Testis (tissue), 3 donors: ENCODE data around the gene SEMA6D. TPM values are rescaled to one million over a fixed set of nuclear protein-coding genes. Genes with fewer than 3 reads are reported as not detected.

ENCODE experiments used
- DNase-seq: peaks from one replicate; pipeline ENCODE4 v3.0.0-alpha.2; 2019
- H3K27ac ChIP-seq, 2 donors: fragments of 200-600 bp; sonication (generic); one replicate each; pipeline ENCODE4 v1.5.1; 2019
- H3K27me3 ChIP-seq: fragments of 200-600 bp; sonication (generic); one replicate; pipeline ENCODE4 v1.5.1; 2019
- H3K36me3 ChIP-seq: fragments of 200-600 bp; sonication (generic); one replicate; pipeline ENCODE4 v1.5.1; 2017; ENCODE audit warnings: low read depth; ENCODE audit errors: missing control alignments
- H3K4me1 ChIP-seq: fragments of 200-600 bp; sonication (generic); one replicate; pipeline ENCODE4 v1.5.1; 2019
- H3K4me3 ChIP-seq, 2 donors: fragments of 200-600 bp; sonication (generic); one replicate each; pipeline ENCODE4 v1.5.1; 2017 to 2019
- H3K9me3 ChIP-seq: fragments of 200-600 bp; sonication (generic); one replicate; pipeline ENCODE4 v1.5.1; 2017
- POLR2A ChIP-seq: fragments of 450-650 bp; IDR thresholded peaks from one replicate; pipeline ENCODE4 v1.6.1; 2017; ENCODE audit warnings: antibody characterized with exemption, mild to moderate bottlenecking, moderate library complexity
- WGBS, 2 donors: methylation state at CpG; one replicate each; pipeline ENCODE4 v1.1.5; 2018; 5-methylcytosine and 5-hydroxymethylcytosine counted together
- intact Hi-C: fragments of 100-400 bp; cut with DNase I; formaldehyde crosslinking; loops from one replicate; pipeline ENCODE4 v1.15.1; 2023; ENCODE audit warnings: low total_unique reads
- polyA plus RNA-seq: library from polyadenylated mRNA; stranded (reverse); fragments of 350-450 nt; fragmentation: Illumina TruSeq; extraction: RNeasy Lipid Tissue Mini Kit (QIAGEN cat#74804); gene quantifications from one replicate; pipeline ENCODE4 v1.2.3, GENCODE V29; 2014; ENCODE audit warnings: low read depth, low replicate concordance; ENCODE audit not compliant: insufficient read depth
- total RNA-seq, 2 donors: library from RNA; depleted of rRNA; stranded (reverse); fragments of >200 nt; gene quantifications; one replicate each; pipeline ENCODE4 v1.2.3, GENCODE V29; 2016
- TF ChIP-seq, protein P1 (sequence below), 3 experiments: fragments of 450-650 bp in 2 of 3; fragments of 200-600 bp in 1 of 3; sonication (generic) in 1 of 3; IDR thresholded peaks; one replicate each; pipeline ENCODE4 v1.5.1; 2016 to 2019; ENCODE audit warnings: antibody characterized with exemption in 3 of 3, mild to moderate bottlenecking in 2 of 3, moderate library complexity in 1 of 3

The SEMA6D gene
- total and polyA plus RNA-seq, 3 donors from 2014 or later, result 4.0 to 5.6 (median 4.3) TPM

DNA sequence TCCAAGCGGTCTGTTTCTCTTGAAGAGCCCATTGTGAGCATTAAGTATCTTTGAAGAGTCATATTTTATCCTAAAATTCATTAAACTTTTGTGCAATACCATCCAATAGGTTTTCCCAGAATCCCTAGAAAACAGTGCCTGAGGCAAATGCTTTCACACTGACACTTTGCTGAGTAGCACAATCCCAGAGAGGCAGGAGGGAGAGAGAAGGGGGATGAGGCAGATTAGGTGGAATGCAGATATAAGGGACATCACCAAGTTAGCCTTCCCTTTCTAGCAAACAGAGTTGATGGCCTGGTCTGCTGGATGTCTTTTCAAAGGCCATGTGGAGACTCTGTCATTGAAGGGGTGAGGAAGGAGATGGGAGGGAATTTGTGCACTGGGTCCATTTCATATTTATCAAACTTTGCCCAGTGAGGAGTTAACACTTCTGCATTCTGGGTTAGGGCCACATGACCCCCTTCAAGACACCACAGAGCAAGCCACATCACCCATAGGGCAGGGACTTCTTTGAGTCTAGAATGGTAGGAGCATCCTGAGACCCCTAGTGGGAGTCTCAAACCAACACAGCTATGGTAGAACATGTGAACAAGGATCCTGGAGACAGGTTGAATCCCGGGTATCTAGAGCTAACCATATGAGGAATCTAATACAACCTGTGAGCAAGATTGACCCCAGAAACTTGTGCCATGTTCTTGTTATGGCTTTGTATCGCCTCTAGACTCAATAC lies 32.0 kb upstream of the SEMA6D start:
- no peak overlapping the region for H3K4me3 ChIP-seq
- H3K4me1 ChIP-seq, result no peaks in the 10 kb centered on the region
- WGBS, 2 donors, result 93% methylated on average over 3 of the region's 3 CpGs
- H3K36me3 ChIP-seq, result no peaks in the 10 kb centered on the region
- DNase-seq, result no peak
- intact Hi-C loops, result no loop called here
- H3K27me3 ChIP-seq, result no peaks in the 10 kb centered on the region
- H3K27ac ChIP-seq, result no peak overlapping the region
- TF ChIP-seq, protein P1, sequence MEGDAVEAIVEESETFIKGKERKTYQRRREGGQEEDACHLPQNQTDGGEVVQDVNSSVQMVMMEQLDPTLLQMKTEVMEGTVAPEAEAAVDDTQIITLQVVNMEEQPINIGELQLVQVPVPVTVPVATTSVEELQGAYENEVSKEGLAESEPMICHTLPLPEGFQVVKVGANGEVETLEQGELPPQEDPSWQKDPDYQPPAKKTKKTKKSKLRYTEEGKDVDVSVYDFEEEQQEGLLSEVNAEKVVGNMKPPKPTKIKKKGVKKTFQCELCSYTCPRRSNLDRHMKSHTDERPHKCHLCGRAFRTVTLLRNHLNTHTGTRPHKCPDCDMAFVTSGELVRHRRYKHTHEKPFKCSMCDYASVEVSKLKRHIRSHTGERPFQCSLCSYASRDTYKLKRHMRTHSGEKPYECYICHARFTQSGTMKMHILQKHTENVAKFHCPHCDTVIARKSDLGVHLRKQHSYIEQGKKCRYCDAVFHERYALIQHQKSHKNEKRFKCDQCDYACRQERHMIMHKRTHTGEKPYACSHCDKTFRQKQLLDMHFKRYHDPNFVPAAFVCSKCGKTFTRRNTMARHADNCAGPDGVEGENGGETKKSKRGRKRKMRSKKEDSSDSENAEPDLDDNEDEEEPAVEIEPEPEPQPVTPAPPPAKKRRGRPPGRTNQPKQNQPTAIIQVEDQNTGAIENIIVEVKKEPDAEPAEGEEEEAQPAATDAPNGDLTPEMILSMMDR (IDR thresholded peaks at IDR 0.05), result no peak
- no peak for TF ChIP-seq POLR2A
- H3K9me3 ChIP-seq, result no peaks in the 10 kb centered on the region

DNA sequence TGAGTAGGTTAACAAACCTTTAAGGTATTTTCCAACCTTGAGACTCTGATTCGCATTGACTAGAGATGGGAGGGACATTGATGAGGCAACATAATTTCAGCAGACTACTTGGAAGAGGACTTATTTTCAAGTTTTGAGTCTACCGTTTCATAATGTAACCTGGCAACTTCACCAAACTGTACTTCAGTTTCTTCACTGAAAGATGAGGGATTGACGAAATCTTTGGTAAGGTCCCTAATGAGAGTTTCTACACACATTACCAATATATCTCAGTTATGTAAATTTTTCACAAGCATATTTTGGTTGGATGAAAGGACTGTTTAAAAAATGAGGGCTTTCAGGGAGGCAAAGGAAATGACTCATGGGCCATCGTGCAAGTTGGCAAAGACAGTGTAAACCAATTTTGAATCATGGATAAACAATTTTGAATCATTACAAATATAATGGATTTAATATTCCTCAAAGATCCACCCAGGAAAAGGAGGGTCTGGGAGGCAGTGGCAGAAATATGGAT lies 28.7 kb upstream of the SEMA6D start:
- DNase-seq, result no peak
- no peak overlapping the region for H3K27ac ChIP-seq
- intact Hi-C loops, result no loop called here
- no peak for TF ChIP-seq POLR2A
- TF ChIP-seq, protein P1 (IDR thresholded peaks at IDR 0.05), result no peak
- H3K4me1 ChIP-seq, result no peaks in the 10 kb centered on the region
- H3K36me3 ChIP-seq, result no peaks in the 10 kb centered on the region
- H3K4me3 ChIP-seq, result no peak overlapping the region
- H3K9me3 ChIP-seq, result no peaks in the 10 kb centered on the region
- H3K27me3 ChIP-seq, result no peaks in the 10 kb centered on the region
- 84 to 88% methylated on average over 4 of the region's 4 CpGs for WGBS, 2 donors

DNA sequence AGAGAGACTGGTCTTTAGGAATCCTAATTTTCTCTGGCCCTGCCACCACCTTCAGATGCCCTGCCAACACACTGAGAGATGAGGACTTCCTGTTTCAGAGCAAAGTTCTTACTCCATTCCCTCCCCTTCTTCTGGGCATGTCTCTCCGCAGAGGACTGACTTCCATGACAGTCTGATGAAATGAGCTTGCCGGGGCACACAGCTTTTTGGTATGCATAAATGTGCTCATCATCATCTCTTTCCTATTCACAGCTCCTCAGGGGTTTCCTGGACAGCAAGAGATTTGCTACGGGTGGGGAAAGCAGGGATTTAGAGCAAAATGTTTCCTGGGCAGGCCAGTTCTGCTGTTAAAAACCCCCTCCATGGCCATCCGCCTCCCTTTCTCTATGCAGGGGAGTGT lies 27.6 kb upstream of the SEMA6D start:
- Histone ChIP-seq H3K36me3 (no peaks in the 10 kb centered on the region), H3K27me3 (no peaks in the 10 kb centered on the region), H3K27ac (no peak overlapping the region), H3K9me3 (no peaks in the 10 kb centered on the region), H3K4me3 (no peak overlapping the region), H3K4me1 (no peaks in the 10 kb centered on the region)
- TF ChIP-seq POLR2A, result no peak
- TF ChIP-seq, protein P1 (IDR thresholded peaks at IDR 0.05), result no peak
- 85 to 92% methylated on average over 4 of the region's 4 CpGs for WGBS, 2 donors
- no peak for DNase-seq
- intact Hi-C loops, result no loop called here

DNA sequence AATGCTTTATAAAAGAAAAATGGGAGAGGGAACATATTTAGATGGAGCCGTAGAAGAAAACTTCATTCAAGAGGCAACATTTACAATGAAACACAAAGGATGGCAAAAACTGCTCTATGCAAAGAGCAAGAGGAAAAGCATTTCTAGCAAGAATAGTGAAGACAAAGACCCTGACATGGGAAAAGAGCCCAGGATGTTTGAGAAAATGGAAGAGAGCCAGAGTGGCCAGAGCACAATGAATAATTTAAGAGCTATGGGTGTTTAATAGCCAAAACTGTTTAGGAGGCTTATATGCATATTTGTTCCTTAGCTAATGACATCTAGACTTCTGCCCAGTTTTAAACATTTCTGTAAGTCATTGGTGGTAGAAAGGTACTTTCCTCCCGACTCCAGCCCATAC lies 25.4 kb upstream of the SEMA6D start:
- intact Hi-C loops, result no loop called here
- H3K4me3 ChIP-seq, result no peak overlapping the region
- no peak overlapping the region for H3K27ac ChIP-seq
- H3K36me3 ChIP-seq, result no peaks in the 10 kb centered on the region
- no peak for DNase-seq
- no peak for TF ChIP-seq POLR2A
- TF ChIP-seq, protein P1 (IDR thresholded peaks at IDR 0.05), result no peak
- no peaks in the 10 kb centered on the region for H3K4me1 ChIP-seq
- 84 to 90% methylated on average over 2 of the region's 2 CpGs for WGBS, 2 donors
- no peaks in the 10 kb centered on the region for H3K9me3 ChIP-seq
- H3K27me3 ChIP-seq, result no peaks in the 10 kb centered on the region

DNA sequence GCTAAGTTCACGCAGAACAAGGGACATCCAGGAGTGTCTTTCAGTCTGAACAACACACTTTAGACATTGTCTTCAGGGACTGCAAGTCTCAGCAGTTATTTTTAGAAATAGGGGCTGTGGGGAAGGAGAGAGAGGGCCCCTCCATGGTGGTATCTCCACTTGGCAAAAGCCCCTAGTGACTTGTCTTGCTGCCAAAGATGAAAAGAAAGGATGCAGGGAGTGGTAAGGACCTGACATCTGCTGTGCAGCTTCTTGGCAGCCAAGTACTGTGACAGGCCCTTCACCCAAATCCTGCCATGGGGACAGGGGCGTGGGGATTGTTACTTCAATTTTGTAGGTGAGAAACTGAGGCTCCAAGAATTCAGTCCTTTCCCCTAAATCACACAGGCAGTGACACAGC lies 21.0 kb upstream of the SEMA6D start:
- intact Hi-C loops, result no loop called here
- TF ChIP-seq, protein P1 (IDR thresholded peaks at IDR 0.05), result no peak
- no peak for TF ChIP-seq POLR2A
- 94 to 95% methylated on average over 2 of the region's 2 CpGs for WGBS, 2 donors
- Histone ChIP-seq H3K4me3 (no peak overlapping the region), H3K4me1 (no peaks in the 10 kb centered on the region), H3K27ac (no peak overlapping the region), H3K36me3 (no peaks in the 10 kb centered on the region), H3K9me3 (no peaks in the 10 kb centered on the region), H3K27me3 (no peaks in the 10 kb centered on the region)
- no peak for DNase-seq
